Stimulated activated effector memory CD8-positive, alpha-beta T cell treated with anti-CD3 and anti-CD28 coated beads, Interleukin-12 subunit alpha, Interleukin-12 subunit beta, amount 100 ng/mL, for 72 hours (primary cell): ENCODE measurements around the gene MED29.
"Not testable (repeated sequence)": the region's sequence is repeated elsewhere in the genome, so short reads cannot be mapped to it uniquely, and the experiment has no call there.

Experiments used
- ATAC-seq: fragments of 150-1000 bp; cut with Tn5 transposase; 2 replicates; pipeline ENCODE4 v1.10.0; 2021
- DNase-seq, 2 donors: peaks; one replicate each; pipeline ENCODE4 v3.0.0; 2021 to 2022; ENCODE audit warnings: low spot score in 2 of 2
- H3K27ac Mint-ChIP-seq: one replicate; pipeline ENCODE4 v1.8.0; 2022; ENCODE audit warnings: mild to moderate bottlenecking, mixed read lengths
- H3K36me3 Mint-ChIP-seq: one replicate; pipeline ENCODE4 v1.8.0; 2022; ENCODE audit warnings: mild to moderate bottlenecking, mixed read lengths
- H3K4me1 Mint-ChIP-seq: one replicate; pipeline ENCODE4 v1.8.0; 2022; ENCODE audit warnings: mixed read lengths
- H3K4me3 Mint-ChIP-seq: one replicate; pipeline ENCODE4 v1.8.0; 2022; ENCODE audit warnings: mild to moderate bottlenecking, mixed read lengths
- H3K9me3 Mint-ChIP-seq: one replicate; pipeline ENCODE4 v1.8.0; 2022; ENCODE audit warnings: mixed read lengths

The MED29 gene

DNA sequence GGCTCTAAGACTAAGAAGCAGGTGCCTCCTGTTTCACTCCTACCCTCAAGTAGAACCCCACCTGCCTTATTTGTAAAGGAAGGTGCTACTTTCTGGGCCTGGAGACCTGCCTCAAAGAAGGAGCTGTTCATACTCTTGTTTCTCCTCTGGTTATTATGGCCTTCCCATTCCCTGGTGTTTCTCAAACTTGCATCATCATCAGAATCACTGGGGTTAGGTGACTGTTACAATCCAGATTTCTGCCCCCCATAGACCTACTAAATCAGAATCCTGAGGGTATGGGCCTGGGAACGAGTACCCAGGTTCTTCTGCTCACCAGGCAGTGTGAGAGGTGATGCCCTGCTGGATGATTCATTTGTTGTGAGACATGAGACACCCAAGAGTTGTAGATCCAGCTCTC lies 30.6 kb upstream of the MED29 start:
- H3K4me3 Mint-ChIP-seq, result no peak overlapping the region
- no peak for ATAC-seq
- H3K4me1 Mint-ChIP-seq, result peaks cover 9% of the 10 kb centered on the region
- no peak overlapping the region for H3K27ac Mint-ChIP-seq
- no peak for DNase-seq
- peaks cover 96% of the 10 kb centered on the region for H3K36me3 Mint-ChIP-seq
- H3K9me3 Mint-ChIP-seq, result no peaks in the 10 kb centered on the region

DNA sequence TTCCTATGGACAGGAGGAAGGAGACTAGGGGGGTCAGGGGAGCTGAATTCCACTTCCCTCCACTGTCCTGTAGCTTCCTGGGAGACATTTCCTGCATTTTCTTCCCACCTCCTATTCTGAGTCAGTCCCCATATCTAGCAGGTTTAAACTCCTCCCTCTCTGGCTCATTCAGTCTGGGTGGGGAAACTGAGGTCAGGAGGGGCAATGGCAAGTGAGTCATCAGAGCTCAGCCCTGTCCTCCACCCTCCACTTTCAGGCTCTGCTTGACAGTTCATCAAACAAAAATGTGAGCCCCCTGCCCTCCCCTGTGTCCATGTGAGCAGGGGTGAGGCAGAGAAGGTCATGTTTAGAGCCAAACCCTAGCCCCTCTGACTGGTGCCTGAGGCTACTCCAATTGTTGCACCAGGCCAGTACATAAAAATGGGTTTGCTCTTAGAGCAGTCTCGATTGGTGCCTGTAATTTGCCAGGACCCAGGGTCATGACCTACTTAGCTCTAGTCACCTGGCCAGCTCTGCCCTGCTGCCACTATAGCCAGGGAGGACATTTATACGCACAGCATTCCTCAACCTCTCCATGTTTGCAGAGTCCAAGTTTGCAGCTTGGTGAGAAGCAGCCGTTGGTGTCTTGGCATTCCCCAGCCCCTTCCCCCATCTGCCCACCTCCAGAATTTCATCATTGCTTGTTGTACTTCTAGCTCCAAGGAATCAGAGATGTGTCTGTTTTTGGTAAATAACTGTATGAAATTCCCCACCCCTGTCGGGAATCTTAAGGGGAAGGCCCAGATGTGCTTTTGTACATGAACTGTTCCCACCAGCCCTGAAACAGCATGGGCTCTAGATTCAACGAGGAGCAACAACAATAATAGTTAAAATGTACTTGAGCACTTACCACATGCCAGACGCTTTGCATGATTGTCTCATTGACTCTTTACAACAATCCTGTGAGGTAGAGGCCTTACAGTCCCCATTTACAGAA lies 28.2 kb upstream of the MED29 start:
- DNase-seq, result no peak
- no peak overlapping the region for H3K4me3 Mint-ChIP-seq
- ATAC-seq, result no peak
- H3K27ac Mint-ChIP-seq, result peak overlapping the region; percentile 18
- peaks cover 9% of the 10 kb centered on the region for H3K4me1 Mint-ChIP-seq
- no peaks in the 10 kb centered on the region for H3K9me3 Mint-ChIP-seq
- peaks cover 79% of the 10 kb centered on the region for H3K36me3 Mint-ChIP-seq

DNA sequence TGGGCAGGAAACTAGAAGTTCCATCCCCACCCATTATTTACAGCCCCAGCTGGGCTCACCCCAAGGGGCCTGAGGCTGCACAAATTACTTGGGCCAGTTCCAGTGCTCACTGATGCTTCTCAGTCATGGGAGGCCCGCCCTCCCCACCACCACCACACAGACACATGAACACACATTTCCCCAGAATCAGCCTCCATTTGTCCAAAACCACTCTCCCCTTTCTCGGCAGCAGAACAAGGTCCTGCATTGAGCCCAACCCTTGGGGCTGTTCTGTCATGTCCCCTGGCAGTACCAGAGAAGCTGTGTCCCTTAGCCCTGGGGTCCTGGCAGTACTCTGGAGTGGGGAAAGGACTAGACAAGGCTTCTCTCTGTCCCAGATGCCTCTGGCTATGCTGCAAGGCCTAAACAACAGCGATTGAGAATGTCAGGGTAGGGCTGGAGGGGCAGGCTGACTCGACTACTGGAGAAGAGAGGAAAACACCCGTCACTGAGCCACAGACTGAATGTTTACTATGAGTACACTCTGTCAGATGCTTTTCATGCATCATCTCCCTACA lies 27.2 kb upstream of the MED29 start:
- Mint-ChIP-seq H3K36me3 (peaks cover 73% of the 10 kb centered on the region), H3K27ac (peak overlapping the region; percentile 18), H3K4me1 (peaks cover 9% of the 10 kb centered on the region), H3K4me3 (no peak overlapping the region), H3K9me3 (no peaks in the 10 kb centered on the region)
- DNase-seq, result no peak
- ATAC-seq, result peak; percentile 43

DNA sequence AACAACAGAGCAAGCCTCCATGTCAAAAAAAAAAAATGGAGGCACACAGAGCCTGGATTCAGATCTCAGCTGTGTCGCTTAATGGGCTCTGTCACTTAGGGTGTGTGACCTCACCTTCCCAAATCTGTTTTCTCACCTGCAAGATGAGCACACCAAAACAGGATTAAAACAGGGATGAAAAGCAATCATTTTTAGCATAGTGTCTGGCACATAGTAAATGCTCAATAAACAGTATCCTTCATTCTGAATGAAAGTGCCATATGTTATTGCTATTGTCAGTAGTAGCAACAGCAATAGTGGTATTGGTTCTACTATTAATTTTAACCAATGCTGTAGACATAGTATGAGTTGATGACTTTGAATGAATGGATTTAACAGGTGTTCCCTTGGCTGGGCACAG lies 25.6 kb upstream of the MED29 start:
- Mint-ChIP-seq H3K9me3 (no peaks in the 10 kb centered on the region), H3K4me3 (no peak overlapping the region), H3K36me3 (peaks cover 73% of the 10 kb centered on the region), H3K4me1 (peaks cover 9% of the 10 kb centered on the region), H3K27ac (no peak overlapping the region)
- no peak for ATAC-seq
- no peak for DNase-seq

DNA sequence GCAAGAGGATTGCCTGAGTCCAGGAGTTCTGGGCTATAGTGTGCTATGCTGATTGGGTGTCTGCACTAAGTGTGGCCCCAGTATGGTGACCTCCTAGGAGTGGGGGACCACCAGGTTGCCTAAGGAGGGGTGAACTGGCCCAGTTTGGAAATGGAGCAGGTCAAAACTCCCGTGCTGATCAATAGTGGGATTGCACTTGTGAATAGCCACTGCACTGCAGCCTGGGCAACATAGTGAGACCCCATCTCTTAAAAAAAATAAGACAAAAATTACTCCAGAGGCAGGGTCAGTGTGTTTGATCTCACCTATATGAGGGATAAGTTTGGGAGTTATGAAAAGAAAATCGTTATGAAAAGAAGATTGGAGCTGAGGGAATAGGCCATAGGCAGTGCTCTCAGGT lies 22.0 kb upstream of the MED29 start:
- H3K36me3 Mint-ChIP-seq, result peaks cover 50% of the 10 kb centered on the region
- DNase-seq (no peak), ATAC-seq (no peak)
- H3K4me3 Mint-ChIP-seq, result no peak overlapping the region
- H3K4me1 Mint-ChIP-seq, result peaks cover 6% of the 10 kb centered on the region
- H3K27ac Mint-ChIP-seq, result no peak overlapping the region
- no peaks in the 10 kb centered on the region for H3K9me3 Mint-ChIP-seq

DNA sequence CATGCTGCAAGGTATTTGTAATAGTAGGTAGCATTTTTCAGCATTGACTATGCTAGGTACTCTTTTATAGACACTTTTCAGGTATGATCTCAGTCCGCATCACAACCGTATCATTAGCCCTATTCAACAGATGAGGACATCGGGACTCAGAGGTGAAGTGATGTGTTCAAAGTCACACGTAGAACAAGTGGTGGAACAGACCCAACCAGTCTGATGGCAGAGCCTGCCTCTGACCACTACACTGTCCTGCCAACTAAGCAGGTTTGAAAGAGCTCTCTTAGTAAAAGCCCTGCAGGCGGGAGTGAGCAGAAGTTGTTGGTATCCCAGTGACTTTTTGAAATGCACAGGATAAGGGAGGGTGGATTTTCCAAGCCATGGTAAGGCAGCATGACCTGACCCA lies 20.4 kb upstream of the MED29 start:
- H3K27ac Mint-ChIP-seq, result peak overlapping the region; percentile 45
- H3K4me1 Mint-ChIP-seq, result peaks cover 6% of the 10 kb centered on the region
- ATAC-seq, result no peak
- no peaks in the 10 kb centered on the region for H3K9me3 Mint-ChIP-seq
- no peak for DNase-seq
- H3K4me3 Mint-ChIP-seq, result no peak overlapping the region
- H3K36me3 Mint-ChIP-seq, result peaks cover 52% of the 10 kb centered on the region

DNA sequence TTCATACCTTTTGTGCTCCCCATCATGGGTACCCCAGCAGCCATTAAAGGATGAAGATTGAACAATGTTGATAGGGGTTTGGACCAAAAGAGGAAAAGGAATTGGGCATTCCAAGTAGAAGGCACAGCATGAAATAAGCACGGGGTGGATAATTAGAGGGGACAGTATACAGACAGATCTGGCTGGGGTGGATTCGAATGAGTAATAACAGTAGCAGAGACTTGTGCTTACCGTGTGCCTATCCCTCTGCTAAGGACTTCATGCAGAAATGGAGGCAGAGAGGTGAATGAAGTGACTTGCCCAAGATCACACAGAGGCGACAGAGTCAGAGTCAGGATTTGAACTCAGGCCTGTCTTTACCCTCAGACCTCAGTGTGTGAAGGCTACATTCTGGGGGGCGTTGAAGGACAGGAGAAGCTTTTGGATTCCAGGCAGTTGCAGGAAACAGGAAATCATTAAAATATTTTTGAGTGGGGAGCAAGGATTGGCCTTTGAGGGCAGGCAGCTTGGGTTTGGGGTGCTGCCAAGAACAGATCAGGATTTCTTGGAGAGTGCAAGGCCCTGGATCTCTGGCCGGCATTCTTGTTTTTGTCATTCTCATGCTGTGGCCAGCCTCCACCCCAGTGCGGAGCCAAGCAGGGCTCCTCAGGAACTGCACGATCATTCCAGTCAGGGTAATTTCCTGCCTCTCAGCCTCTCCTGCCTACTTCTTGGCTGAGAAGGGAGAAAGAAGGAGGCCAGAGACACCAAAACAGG lies 19.0 kb upstream of the MED29 start:
- Mint-ChIP-seq H3K27ac (peak overlapping the region; percentile 3), H3K9me3 (no peaks in the 10 kb centered on the region), H3K4me3 (no peak overlapping the region), H3K4me1 (peaks cover 6% of the 10 kb centered on the region), H3K36me3 (peaks cover 57% of the 10 kb centered on the region)
- DNase-seq, result no peak
- ATAC-seq, result no peak

DNA sequence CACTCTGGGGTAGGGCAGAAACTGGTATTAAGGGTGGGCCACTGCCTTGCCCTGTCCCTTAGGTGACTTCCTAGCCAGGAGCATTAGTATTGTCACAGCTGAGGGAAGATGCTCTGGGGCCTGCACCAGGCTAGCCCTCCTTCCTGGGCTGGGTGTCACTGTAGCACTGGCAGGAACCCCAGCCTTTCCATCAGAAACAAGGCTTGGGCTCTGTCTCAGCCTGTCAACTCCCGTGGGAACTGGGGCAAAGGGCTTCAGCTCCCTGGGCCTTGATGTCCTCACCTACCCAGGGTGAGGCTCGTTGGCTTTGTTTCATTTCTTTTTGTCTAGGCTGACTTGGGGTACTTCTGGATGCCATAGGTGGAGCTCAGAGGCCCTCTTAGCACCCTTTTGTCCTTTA lies 18.2 kb upstream of the MED29 start:
- no peak for DNase-seq
- no peak overlapping the region for H3K4me3 Mint-ChIP-seq
- H3K4me1 Mint-ChIP-seq, result peaks cover 6% of the 10 kb centered on the region
- no peaks in the 10 kb centered on the region for H3K9me3 Mint-ChIP-seq
- no peak for ATAC-seq
- peak overlapping the region; percentile 0 for H3K27ac Mint-ChIP-seq
- H3K36me3 Mint-ChIP-seq, result peaks cover 65% of the 10 kb centered on the region

DNA sequence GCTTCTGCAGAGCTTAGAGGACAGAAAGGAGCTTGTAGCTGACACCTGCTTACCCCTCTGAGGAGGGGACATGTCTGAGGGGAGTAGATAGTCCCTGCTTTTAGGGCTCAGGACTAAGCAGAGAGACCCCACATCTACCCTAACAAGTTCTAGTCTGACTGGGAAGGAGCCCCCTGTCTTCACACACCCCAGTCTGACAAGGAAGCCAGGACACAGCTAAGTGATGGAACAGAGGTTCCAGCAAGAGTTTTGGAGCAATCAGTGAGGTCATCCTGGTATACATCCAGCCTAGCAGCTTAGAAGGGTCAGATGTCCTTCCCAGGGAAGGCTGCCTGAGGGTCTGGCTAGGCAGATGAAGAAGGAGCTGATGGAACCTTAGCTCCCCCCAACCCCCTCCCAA lies 15.2 kb upstream of the MED29 start:
- Mint-ChIP-seq H3K9me3 (no peaks in the 10 kb centered on the region), H3K27ac (no peak overlapping the region), H3K4me3 (no peak overlapping the region), H3K36me3 (peaks cover 70% of the 10 kb centered on the region), H3K4me1 (peaks cover 7% of the 10 kb centered on the region)
- ATAC-seq (no peak), DNase-seq (no peak)

DNA sequence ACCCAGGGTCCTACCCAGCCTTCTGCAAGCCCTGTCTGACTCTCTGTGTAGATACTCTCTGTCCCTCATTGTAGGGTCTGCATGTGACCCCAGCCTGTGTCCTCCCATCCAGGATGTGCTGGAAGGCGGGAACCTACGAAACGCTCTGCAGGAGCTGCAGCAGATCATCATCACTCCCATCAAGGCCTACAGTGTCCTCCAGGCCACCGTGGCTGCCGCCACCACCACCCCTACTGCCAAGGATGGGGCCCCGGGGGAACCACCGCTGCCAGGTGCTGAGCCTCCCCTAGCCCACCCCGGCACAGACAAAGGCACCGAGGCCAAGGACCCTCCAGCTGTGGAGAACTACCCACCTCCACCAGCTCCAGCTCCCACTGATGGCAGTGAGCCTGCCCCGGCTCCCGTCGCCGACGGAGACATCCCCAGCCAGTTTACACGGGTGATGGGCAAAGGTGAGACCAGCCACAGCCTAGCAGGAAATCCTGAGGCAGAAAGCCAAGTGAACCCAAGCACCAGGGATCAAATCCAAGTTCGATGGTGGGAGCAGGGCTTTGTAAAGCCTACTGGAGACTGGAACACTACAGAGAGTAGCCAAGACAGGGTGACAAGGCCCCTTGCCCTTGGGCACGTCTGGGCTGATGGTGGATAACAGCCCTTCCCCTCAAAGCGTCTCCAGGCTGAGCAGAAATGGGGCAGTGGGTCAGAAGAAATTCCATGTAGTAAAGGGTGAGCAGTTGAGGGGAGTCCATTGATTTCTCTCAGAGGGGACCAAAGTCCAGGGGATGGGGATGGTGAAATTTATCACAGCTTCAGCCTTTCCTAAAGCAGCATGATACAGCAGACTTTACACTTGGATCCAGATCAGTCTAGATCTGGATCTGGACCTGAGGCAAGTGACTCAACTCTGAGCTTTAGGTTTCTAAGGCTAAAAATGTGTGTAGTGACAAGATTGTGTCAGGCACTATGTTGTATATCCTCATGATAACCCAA lies 13.5 kb upstream of the MED29 start:
- Mint-ChIP-seq H3K36me3 (peaks cover 78% of the 10 kb centered on the region), H3K9me3 (no peaks in the 10 kb centered on the region), H3K4me3 (no peak overlapping the region), H3K27ac (peak overlapping the region; percentile 56), H3K4me1 (peaks cover 12% of the 10 kb centered on the region)
- DNase-seq (no peak), ATAC-seq (no peak)

DNA sequence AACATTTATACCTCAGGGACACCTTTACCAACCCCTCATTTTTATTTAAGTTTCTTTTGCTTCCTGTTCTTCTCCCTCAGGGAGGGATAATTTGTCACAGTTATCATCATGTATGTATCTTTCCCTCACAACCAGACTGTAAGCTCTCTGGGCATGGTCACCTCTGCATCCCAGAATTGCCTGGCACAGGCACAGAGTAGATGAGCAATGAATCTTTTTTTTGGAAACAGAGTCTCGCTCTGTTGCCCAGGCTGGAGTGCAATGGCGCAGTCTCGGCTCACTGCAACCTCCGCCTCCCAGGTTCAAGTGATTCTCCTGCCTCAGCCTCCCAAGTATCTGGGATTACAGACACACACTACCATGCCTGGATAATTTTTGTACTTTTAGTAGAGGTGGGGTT lies 11.8 kb upstream of the MED29 start:
- not testable (repeated sequence) for ATAC-seq, DNase-seq, H3K27ac Mint-ChIP-seq, H3K4me1 Mint-ChIP-seq, H3K4me3 Mint-ChIP-seq, H3K9me3 Mint-ChIP-seq
- peaks cover 95% of the 10 kb centered on the region for H3K36me3 Mint-ChIP-seq

DNA sequence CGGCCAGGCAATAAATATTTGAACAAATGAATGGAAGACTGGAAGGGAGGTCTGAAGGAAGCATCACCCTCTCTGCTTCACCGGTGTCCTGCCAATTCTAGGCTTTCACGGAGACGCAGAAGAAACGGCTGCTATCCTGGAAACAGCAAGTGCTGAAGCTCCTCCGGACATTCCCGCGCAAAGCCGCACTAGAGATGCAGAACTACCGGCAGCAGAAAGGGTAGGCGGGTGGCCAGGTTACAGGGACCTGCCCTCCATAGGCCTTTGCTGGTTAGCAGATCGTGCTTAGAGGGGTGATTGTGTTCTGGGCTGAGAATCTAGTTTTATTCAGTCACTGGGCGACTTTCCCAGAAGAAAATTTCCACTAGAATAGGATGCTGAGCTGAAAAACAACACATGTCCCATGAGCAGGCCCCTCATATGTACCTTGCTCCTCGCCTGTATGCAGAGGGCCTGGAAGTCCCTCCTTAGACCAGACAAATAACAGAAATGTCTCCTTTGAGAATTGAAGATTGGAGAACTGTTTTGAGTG lies 11.2 kb upstream of the MED29 start:
- no peak overlapping the region for H3K4me3 Mint-ChIP-seq
- ATAC-seq, result no peak
- H3K36me3 Mint-ChIP-seq, result peaks cover 95% of the 10 kb centered on the region
- no peaks in the 10 kb centered on the region for H3K9me3 Mint-ChIP-seq
- no peak for DNase-seq
- H3K27ac Mint-ChIP-seq, result no peak overlapping the region
- H3K4me1 Mint-ChIP-seq, result peaks cover 7% of the 10 kb centered on the region

DNA sequence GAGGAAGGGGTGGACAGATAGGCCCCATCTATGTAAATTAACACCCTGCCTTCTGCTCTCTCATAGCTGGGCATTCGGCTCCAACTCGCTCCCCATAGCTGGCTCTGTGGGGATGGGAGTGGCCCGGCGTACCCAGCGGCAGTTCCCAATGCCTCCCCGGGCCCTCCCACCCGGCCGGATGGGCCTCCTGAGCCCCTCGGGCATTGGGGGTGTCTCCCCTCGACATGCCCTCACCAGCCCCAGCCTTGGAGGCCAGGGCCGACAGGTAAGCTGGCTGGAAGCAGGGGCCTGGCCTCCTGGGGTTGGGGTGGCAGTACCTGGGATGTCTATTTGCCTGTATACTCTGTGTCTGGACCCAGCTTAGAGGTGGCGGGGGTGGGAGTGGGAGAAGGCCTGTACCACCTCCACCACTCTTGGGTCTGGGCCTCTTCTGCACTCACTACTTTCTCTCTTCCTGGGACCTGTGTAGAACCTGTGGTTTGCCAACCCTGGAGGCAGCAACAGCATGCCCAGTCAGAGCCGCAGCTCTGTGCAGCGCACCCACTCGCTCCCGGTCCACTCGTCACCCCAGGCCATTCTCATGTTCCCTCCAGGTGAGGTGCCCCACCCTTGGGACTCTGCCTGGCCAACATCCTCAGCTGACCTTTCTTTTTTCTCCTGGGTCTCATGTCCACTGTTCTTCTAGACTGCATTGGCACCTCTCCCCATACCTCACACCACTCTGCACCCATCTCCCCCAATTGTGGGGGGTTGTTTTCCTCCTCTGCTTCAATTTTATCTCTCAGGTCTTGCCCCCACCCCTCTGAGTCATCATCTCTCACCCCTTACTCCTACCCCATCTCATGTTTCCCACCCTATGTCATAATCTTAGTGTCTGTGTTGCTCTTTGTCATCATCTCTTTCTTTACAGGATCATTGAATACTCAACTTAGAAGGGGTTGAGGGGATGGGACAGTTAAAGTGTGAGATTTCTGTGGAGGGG lies 10.4 kb upstream of the MED29 start:
- Mint-ChIP-seq H3K4me3 (no peak overlapping the region), H3K9me3 (no peaks in the 10 kb centered on the region), H3K36me3 (peaks cover 95% of the 10 kb centered on the region), H3K27ac (peak overlapping the region; percentile 39), H3K4me1 (peaks cover 7% of the 10 kb centered on the region)
- no peak for ATAC-seq
- no peak for DNase-seq
